Activated B cell treated with CpG ODN at 0.5 μM for 24 hours (primary cell): ENCODE data around the gene SLC12A9. TPM values are rescaled to one million over a fixed set of nuclear protein-coding genes. Genes with fewer than 3 reads are reported as not detected.

ENCODE experiments used
- ATAC-seq: fragments of 200-7000 bp; cut with Tn5 transposase; one replicate; pipeline ENCODE4 v1.10.0; 2021; ENCODE audit warnings: low read depth, mild to moderate bottlenecking, moderate library complexity
- CTCF ChIA-PET: fragments of 350-600 bp; sonication (Branson Sonifier 250); formaldehyde crosslinking; loops from one replicate; lab custom pipeline; 2021; ENCODE audit warnings: antibody characterized with exemption; lab: Charles Lee
- POLR2A ChIA-PET: fragments of 350-600 bp; sonication (Branson Sonifier 250); formaldehyde crosslinking; loops from one replicate; lab custom pipeline; 2021; ENCODE audit warnings: antibody characterized with exemption; lab: Charles Lee
- DNase-seq: peaks from one replicate; pipeline ENCODE4 v3.0.0; 2022
- H3K27ac Mint-ChIP-seq: one replicate; pipeline ENCODE4 v1.8.0; 2020; ENCODE audit warnings: mixed read lengths
- H3K27me3 Mint-ChIP-seq: one replicate; pipeline ENCODE4 v1.8.0; 2021; ENCODE audit warnings: mixed read lengths
- H3K36me3 Mint-ChIP-seq: one replicate; pipeline ENCODE4 v1.8.0; 2021; ENCODE audit warnings: low read depth, mixed read lengths
- H3K4me1 Mint-ChIP-seq: one replicate; pipeline ENCODE4 v1.8.0; 2021; ENCODE audit warnings: mixed read lengths
- H3K4me3 Mint-ChIP-seq: one replicate; pipeline ENCODE4 v1.8.0; 2020; ENCODE audit warnings: mild to moderate bottlenecking, mixed read lengths
- H3K9me3 Mint-ChIP-seq: one replicate; pipeline ENCODE4 v1.8.0; 2020; ENCODE audit warnings: mixed read lengths
- intact Hi-C: fragments of 100-400 bp; cut with micrococcal nuclease; formaldehyde crosslinking; loops from one replicate; pipeline ENCODE4 v1.15.1; 2024
- total RNA-seq: library from RNA; stranded (reverse); gene quantifications from 2 replicates; pipeline ENCODE4 v1.2.3, GENCODE V29; 2022
- TF ChIP-seq, protein P1 (sequence below): fragments of 200-600 bp; IDR thresholded peaks from one replicate; pipeline ENCODE4 v1.8.0; 2022; ENCODE audit warnings: antibody characterized with exemption, mild to moderate bottlenecking

Gene SLC12A9, protein sequence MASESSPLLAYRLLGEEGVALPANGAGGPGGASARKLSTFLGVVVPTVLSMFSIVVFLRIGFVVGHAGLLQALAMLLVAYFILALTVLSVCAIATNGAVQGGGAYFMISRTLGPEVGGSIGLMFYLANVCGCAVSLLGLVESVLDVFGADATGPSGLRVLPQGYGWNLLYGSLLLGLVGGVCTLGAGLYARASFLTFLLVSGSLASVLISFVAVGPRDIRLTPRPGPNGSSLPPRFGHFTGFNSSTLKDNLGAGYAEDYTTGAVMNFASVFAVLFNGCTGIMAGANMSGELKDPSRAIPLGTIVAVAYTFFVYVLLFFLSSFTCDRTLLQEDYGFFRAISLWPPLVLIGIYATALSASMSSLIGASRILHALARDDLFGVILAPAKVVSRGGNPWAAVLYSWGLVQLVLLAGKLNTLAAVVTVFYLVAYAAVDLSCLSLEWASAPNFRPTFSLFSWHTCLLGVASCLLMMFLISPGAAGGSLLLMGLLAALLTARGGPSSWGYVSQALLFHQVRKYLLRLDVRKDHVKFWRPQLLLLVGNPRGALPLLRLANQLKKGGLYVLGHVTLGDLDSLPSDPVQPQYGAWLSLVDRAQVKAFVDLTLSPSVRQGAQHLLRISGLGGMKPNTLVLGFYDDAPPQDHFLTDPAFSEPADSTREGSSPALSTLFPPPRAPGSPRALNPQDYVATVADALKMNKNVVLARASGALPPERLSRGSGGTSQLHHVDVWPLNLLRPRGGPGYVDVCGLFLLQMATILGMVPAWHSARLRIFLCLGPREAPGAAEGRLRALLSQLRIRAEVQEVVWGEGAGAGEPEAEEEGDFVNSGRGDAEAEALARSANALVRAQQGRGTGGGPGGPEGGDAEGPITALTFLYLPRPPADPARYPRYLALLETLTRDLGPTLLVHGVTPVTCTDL
- 48.0 and 48.9 TPM in 2 replicates for total RNA-seq

DNA sequence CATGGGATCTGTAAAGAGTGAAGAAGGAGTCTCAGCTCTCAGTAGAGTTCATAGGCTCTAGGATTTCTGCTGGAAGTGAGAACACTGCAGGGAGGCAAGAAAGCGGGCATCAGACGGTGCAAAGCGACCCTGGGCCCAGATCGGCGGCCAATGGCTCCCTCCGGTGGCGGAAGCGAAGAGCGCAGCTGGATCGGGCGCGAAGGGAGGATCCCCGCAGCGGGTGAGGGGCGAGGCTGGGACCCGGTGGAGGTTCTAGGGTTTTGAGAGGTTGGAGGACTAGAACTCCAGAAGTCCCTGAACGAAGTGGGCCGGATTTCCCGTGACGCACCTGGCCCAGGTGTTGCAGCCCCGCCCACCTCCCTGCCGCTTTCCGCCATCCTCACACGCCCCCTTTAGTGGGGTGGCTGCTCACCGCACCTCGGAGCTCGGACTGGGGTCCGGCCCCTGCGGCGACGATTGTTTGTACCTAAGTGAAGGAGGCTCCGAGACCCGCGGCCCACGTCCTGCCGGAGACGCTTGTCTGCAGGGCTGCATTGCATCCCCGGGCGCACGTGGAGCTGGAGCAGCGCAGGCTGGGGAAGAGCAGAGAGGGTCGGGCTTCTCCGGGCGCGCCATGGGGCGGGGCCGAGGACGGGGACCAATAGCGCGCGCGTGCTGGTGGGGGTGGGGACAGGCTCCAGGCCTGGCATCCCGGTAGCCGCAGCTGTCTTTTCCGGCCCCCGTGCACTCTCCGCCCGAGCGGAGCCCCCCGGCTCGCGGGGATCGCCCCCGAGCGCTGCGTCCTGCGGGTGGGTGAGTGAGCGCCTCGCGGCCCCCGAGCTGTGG lies at the start of gene SLC12A9:
Gene SLC12A9 (plus strand): TSS at position 666 of the 825 bp plus-strand sequence. CDS start 1,485 bp downstream, outside the sequence.
- H3K4me3 Mint-ChIP-seq: peak within 1 kb of the TSS; percentile 89
- peaks cover 18% of the 10 kb centered on the region for H3K36me3 Mint-ChIP-seq
- POLR2A ChIA-PET: interaction anchor here (0.6 to 3.5 kb wide), 22 partner anchors 13 to 465 kb away, joined by 3 to 26 read pairs (median 6); partner anchors contain the start of genes FBXO24, LRCH4, POP7 and SRRT
- H3K9me3 Mint-ChIP-seq: no peaks in the 10 kb centered on the region
- intact Hi-C loops: loop anchor here (1.0 to 2.0 kb wide), 13 partner anchors 15 to 383 kb away; partner anchors contain the start of genes EPHB4, FBXO24 and LRCH4
- TF ChIP-seq, protein P1, sequence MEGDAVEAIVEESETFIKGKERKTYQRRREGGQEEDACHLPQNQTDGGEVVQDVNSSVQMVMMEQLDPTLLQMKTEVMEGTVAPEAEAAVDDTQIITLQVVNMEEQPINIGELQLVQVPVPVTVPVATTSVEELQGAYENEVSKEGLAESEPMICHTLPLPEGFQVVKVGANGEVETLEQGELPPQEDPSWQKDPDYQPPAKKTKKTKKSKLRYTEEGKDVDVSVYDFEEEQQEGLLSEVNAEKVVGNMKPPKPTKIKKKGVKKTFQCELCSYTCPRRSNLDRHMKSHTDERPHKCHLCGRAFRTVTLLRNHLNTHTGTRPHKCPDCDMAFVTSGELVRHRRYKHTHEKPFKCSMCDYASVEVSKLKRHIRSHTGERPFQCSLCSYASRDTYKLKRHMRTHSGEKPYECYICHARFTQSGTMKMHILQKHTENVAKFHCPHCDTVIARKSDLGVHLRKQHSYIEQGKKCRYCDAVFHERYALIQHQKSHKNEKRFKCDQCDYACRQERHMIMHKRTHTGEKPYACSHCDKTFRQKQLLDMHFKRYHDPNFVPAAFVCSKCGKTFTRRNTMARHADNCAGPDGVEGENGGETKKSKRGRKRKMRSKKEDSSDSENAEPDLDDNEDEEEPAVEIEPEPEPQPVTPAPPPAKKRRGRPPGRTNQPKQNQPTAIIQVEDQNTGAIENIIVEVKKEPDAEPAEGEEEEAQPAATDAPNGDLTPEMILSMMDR: peak; percentile 79
- peak within 1 kb of the TSS; percentile 75 for H3K27ac Mint-ChIP-seq
- peak; percentile 83 for DNase-seq
- CTCF ChIA-PET: interaction anchor here (0.5 to 3.6 kb wide), 21 partner anchors 9 to 306 kb away, joined by 3 to 64 read pairs (median 3); partner anchors contain the start of genes GIGYF1, POP7, SRRT and UFSP1
- peaks cover 21% of the 10 kb centered on the region for H3K4me1 Mint-ChIP-seq
- peak; percentile 93 for ATAC-seq
- no peaks in the 10 kb centered on the region for H3K27me3 Mint-ChIP-seq

DNA sequence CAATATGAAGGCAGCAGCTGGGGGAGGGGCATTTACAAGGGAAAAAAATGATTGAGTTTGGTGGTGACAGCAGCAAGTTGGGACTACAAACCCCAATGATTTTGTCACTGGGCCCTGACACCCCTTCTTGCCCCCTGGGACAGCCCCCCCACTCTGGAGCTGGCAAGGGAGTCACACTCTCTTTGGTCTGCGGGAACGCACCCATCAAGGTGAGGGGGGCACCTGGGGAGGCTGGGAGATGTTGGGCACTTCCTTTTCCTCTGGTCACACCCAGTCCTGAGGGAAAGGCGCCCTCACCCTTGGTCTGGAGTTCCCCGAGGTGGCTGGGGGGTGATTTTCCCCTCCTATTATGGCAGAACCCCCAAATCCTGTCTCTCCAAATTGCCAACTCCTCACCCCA lies 49.6 kb upstream of the SLC12A9 start:
- Mint-ChIP-seq H3K27ac (peak overlapping the region; percentile 84), H3K36me3 (no peaks in the 10 kb centered on the region), H3K4me1 (peaks cover 40% of the 10 kb centered on the region), H3K4me3 (peak overlapping the region; percentile 76), H3K9me3 (no peaks in the 10 kb centered on the region), H3K27me3 (no peaks in the 10 kb centered on the region)
- DNase-seq (no peak), ATAC-seq (peak; percentile 5)
- intact Hi-C loops: loop anchor here (1.0 to 2.0 kb wide), 5 partner anchors 34 to 216 kb away; partner anchors contain the start of genes FBXO24, LRCH4 and SLC12A9
- POLR2A ChIA-PET: interaction anchor here (0.7 to 1.8 kb wide), 7 partner anchors 9 to 373 kb away, joined by 3 to 13 read pairs (median 4); partner anchors contain the start of genes FBXO24, LRCH4, MEPCE and SLC12A9
- CTCF ChIA-PET: interaction anchor here (4.9 kb wide), 1 partner anchor 49 kb away, joined by 57 read pairs; the partner anchor contains the start of gene SLC12A9
- TF ChIP-seq, protein P1: no peak

DNA sequence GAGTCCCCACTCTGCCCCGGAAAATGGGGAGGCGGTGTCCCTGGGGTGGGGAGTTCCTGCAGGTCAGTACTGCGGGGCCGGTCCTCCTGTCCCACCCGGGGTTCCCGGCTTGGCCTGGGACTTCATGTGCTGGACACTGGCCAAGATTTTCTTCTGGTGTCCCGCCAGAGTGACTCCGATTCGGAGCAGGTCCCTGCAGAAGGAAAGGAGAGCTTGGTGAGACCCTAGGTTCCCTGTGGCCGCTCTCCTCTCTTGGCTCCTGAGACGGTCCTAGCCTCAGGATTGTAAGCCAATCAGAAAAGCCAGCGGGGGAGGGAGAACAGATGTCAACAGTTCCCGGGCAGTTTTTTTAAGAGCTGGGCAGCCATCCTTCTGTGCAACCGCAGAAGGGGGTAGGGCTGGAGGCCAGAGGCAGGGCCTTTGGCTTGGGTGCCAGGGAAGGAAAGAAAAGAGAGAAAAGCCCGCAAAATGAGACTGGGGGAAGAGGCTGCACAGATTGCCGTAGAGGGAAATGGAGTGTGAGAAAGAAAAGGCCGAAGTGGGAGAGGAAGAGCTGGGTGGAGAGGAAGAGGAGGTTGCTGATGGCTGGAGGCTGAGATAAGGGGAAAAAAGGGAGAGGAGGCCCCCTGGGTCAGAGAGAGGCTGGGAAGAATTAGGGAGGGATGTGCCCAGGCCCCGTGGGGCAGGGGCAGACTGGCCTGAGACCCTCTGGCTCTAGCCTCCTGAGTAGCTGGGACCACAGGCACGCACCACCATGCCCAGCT lies 48.9 kb upstream of the SLC12A9 start:
- H3K27me3 Mint-ChIP-seq: no peaks in the 10 kb centered on the region
- intact Hi-C loops: loop anchor here (1.0 to 2.0 kb wide), 5 partner anchors 34 to 217 kb away; partner anchors contain the start of genes FBXO24, LRCH4 and SLC12A9
- no peaks in the 10 kb centered on the region for H3K36me3 Mint-ChIP-seq
- H3K4me3 Mint-ChIP-seq: peak overlapping the region; percentile 76
- ChIA-PET CTCF (interaction anchor here (1.4 kb wide), 1 partner anchor 48 kb away, joined by 11 read pairs; the partner anchor contains the start of gene SLC12A9), POLR2A (interaction anchor here (0.6 to 1.8 kb wide), 14 partner anchors 10 to 374 kb away, joined by 3 to 15 read pairs (median 4); partner anchors contain the start of genes FBXO24, LRCH4, MEPCE and POP7)
- peak overlapping the region; percentile 84 for H3K27ac Mint-ChIP-seq
- peak; percentile 97 for ATAC-seq
- H3K4me1 Mint-ChIP-seq: peaks cover 36% of the 10 kb centered on the region
- peak; percentile 62 for DNase-seq
- TF ChIP-seq, protein P1: no peak
- H3K9me3 Mint-ChIP-seq: no peaks in the 10 kb centered on the region
